Hepatocyte (in vitro differentiated cells): ENCODE measurements around the gene NNAT.

ENCODE experiments used
- EZH2 ChIP-seq: fragments of 200-600 bp; sonication (generic); IDR thresholded peaks from 2 replicates; pipeline ENCODE4 v1.6.1; 2016; ENCODE audit warnings: antibody characterized with exemption, mild to moderate bottlenecking, borderline replicate concordance
- TF ChIP-seq, protein P1 (sequence below): fragments of 200-600 bp; sonication (generic); IDR thresholded peaks from 2 replicates; pipeline ENCODE4 v1.5.1; 2016; ENCODE audit warnings: antibody characterized with exemption, mild to moderate bottlenecking; ENCODE audit not compliant: poor library complexity

DNA sequence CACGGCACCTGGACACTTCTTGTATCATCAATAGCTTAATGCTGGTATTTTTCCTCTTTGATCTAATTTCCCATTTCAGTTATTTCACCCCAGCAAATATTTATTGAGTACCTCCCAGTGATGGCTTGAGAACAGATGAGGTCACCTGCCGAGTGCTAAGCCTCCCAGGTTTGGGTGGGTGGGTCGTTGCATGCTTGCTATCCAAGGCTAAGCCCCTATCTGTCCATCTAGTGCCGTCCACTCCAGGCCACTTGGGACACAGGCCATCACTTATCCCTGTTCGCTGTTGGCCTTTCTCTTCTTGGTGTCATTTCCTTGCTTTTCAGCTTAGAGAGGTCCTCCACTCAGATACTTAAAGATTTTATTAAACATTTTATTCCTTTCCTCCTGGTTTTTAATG is 10.8 kb upstream of the NNAT start:
- TF ChIP-seq, protein P1, sequence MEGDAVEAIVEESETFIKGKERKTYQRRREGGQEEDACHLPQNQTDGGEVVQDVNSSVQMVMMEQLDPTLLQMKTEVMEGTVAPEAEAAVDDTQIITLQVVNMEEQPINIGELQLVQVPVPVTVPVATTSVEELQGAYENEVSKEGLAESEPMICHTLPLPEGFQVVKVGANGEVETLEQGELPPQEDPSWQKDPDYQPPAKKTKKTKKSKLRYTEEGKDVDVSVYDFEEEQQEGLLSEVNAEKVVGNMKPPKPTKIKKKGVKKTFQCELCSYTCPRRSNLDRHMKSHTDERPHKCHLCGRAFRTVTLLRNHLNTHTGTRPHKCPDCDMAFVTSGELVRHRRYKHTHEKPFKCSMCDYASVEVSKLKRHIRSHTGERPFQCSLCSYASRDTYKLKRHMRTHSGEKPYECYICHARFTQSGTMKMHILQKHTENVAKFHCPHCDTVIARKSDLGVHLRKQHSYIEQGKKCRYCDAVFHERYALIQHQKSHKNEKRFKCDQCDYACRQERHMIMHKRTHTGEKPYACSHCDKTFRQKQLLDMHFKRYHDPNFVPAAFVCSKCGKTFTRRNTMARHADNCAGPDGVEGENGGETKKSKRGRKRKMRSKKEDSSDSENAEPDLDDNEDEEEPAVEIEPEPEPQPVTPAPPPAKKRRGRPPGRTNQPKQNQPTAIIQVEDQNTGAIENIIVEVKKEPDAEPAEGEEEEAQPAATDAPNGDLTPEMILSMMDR = no peak
- no peak for TF ChIP-seq EZH2
